H9 (cell line): ENCODE data around the gene SENP2. TPM values are rescaled to one million over a fixed set of nuclear protein-coding genes. Genes with fewer than 3 reads are reported as not detected.

Source experiments
- DNase-seq: peaks from one replicate; pipeline ENCODE4 v3.0.0-alpha.2; 2017
- H2AFZ ChIP-seq: one replicate; pipeline ENCODE4 v1.6.1; 2013; ENCODE audit warnings: mild to moderate bottlenecking, low read length, control low read depth, moderate library complexity
- H2AK5ac ChIP-seq: 2 replicates; pipeline ENCODE4 v1.6.1; 2013; ENCODE audit warnings: low read length, control low read depth, mixed read lengths; ENCODE audit not compliant: insufficient read length
- H2BK120ac ChIP-seq: one replicate; pipeline ENCODE4 v1.6.1; 2013; ENCODE audit warnings: low read depth, mild to moderate bottlenecking, low read length, control low read depth, inconsistent platforms; ENCODE audit not compliant: poor library complexity, severe bottlenecking
- H2BK12ac ChIP-seq: 2 replicates; pipeline ENCODE4 v1.6.1; 2013; ENCODE audit warnings: low read length, control low read depth, mixed read lengths, low read depth; ENCODE audit not compliant: insufficient read length
- H2BK15ac ChIP-seq: 2 replicates; pipeline ENCODE4 v1.6.1; 2013; ENCODE audit warnings: low read depth, low read length, control low read depth
- H2BK20ac ChIP-seq: one replicate; pipeline ENCODE4 v1.6.1; 2013; ENCODE audit warnings: low read depth, mild to moderate bottlenecking, low read length, control low read depth, inconsistent platforms; ENCODE audit not compliant: poor library complexity, severe bottlenecking
- H2BK5ac ChIP-seq: 2 replicates; pipeline ENCODE4 v1.6.1; 2013; ENCODE audit warnings: low read length, control low read depth, mixed read lengths; ENCODE audit not compliant: insufficient read length
- H3K14ac ChIP-seq: 2 replicates; pipeline ENCODE4 v1.6.1; 2013; ENCODE audit warnings: low read length, control low read depth; ENCODE audit not compliant: insufficient read depth
- H3K18ac ChIP-seq: 2 replicates; pipeline ENCODE4 v1.6.1; 2013; ENCODE audit warnings: low read depth, mild to moderate bottlenecking, mixed read lengths, low read length, control low read depth; ENCODE audit not compliant: insufficient read length
- H3K23ac ChIP-seq: 2 replicates; pipeline ENCODE4 v1.6.1; 2013; ENCODE audit warnings: low read length, control low read depth, mixed read lengths, low read depth; ENCODE audit not compliant: insufficient read length
- H3K23me2 ChIP-seq: 2 replicates; pipeline ENCODE4 v1.6.1; 2013; ENCODE audit warnings: low read depth, mild to moderate bottlenecking, mixed read lengths, low read length, control low read depth; ENCODE audit not compliant: insufficient read length, poor library complexity, severe bottlenecking
- H3K27ac ChIP-seq: 2 replicates; pipeline ENCODE4 v1.5.1; 2013; ENCODE audit warnings: low read length, control low read depth, mixed read lengths, low read depth; ENCODE audit not compliant: insufficient read length
- H3K27me3 ChIP-seq: 2 replicates; pipeline ENCODE4 v1.6.1; 2013; ENCODE audit warnings: low read length, control low read depth, inconsistent platforms; ENCODE audit not compliant: insufficient read depth
- H3K4ac ChIP-seq: 2 replicates; pipeline ENCODE4 v1.6.1; 2013; ENCODE audit warnings: low read depth, mild to moderate bottlenecking, control low read depth, inconsistent platforms, low read length, moderate library complexity
- H3K4me1 ChIP-seq: 2 replicates; pipeline ENCODE4 v1.6.1; 2013; ENCODE audit warnings: low read length, control low read depth, inconsistent platforms; ENCODE audit not compliant: insufficient read depth
- H3K4me2 ChIP-seq: 2 replicates; pipeline ENCODE4 v1.6.1; 2013; ENCODE audit warnings: low read length, control low read depth, mixed read lengths; ENCODE audit not compliant: insufficient read length, insufficient read depth
- H3K56ac ChIP-seq: 2 replicates; pipeline ENCODE4 v1.6.1; 2013; ENCODE audit warnings: low read depth, mild to moderate bottlenecking, mixed read lengths, low read length, control low read depth; ENCODE audit not compliant: insufficient read length
- H3K79me1 ChIP-seq: 2 replicates; pipeline ENCODE4 v1.6.1; 2013; ENCODE audit warnings: low read depth, mild to moderate bottlenecking, moderate library complexity, low read length, control low read depth, inconsistent platforms; ENCODE audit not compliant: insufficient read depth, poor library complexity, severe bottlenecking
- H3K79me2 ChIP-seq: 2 replicates; pipeline ENCODE4 v1.6.1; 2013; ENCODE audit warnings: low read length, control low read depth, inconsistent platforms; ENCODE audit not compliant: insufficient read depth
- H3K9ac ChIP-seq: 2 replicates; pipeline ENCODE4 v1.6.1; 2013; ENCODE audit warnings: low read length, control low read depth, mixed read lengths; ENCODE audit not compliant: insufficient read length; ENCODE audit errors: extremely low read depth
- H3K9me3 ChIP-seq: one replicate; pipeline ENCODE4 v1.6.1; 2013; ENCODE audit warnings: low read depth, low read length, inconsistent platforms; ENCODE audit not compliant: control insufficient read depth
- H3T11ph ChIP-seq: one replicate; pipeline ENCODE4 v1.6.1; 2013; ENCODE audit warnings: mild to moderate bottlenecking, low read length, control low read depth, inconsistent platforms
- H4K20me1 ChIP-seq: one replicate; pipeline ENCODE4 v1.6.1; 2013; ENCODE audit not compliant: control insufficient read depth, insufficient read length, insufficient read depth
- H4K5ac ChIP-seq: 2 replicates; pipeline ENCODE4 v1.6.1; 2013; ENCODE audit warnings: low read depth, mild to moderate bottlenecking, mixed read lengths, low read length, control low read depth; ENCODE audit not compliant: insufficient read length
- H4K8ac ChIP-seq: replicated peaks from 2 replicates; pipeline ENCODE4 v1.6.1; 2013; ENCODE audit warnings: low read length, control low read depth, mixed read lengths, low read depth; ENCODE audit not compliant: insufficient read length
- H4K91ac ChIP-seq: 2 replicates; pipeline ENCODE4 v1.6.1; 2013; ENCODE audit warnings: low read depth, mild to moderate bottlenecking, moderate library complexity, mixed read lengths, low read length, control low read depth; ENCODE audit not compliant: insufficient read length
- H3K27ac Mint-ChIP-seq, 3 experiments: 2 replicates in 2 of 3; 3 replicates in 1 of 3; pipeline ENCODE4 v1.8.0; 2020 to 2021; ENCODE audit warnings: mixed read lengths in 3 of 3, mild to moderate bottlenecking in 1 of 3, moderate library complexity in 1 of 3
- H3K27me3 Mint-ChIP-seq: 2 replicates; pipeline ENCODE4 v1.8.0; 2021; ENCODE audit warnings: low read depth, mild to moderate bottlenecking, moderate library complexity, mixed read lengths
- H3K36me3 Mint-ChIP-seq, 3 experiments: 2 replicates in 2 of 3; 3 replicates in 1 of 3; pipeline ENCODE4 v1.8.0; 2020 to 2021; ENCODE audit warnings: low read depth in 3 of 3, mixed read lengths in 3 of 3; ENCODE audit not compliant: insufficient read depth in 1 of 3
- H3K4me1 Mint-ChIP-seq, 2 experiments: 2 replicates each; pipeline ENCODE4 v1.8.0; 2020; ENCODE audit warnings: mixed read lengths in 2 of 2
- H3K4me3 Mint-ChIP-seq, 2 experiments: 2 replicates in 1 of 2; 3 replicates in 1 of 2; pipeline ENCODE4 v1.8.0; 2020 to 2021; ENCODE audit warnings: mild to moderate bottlenecking in 2 of 2, mixed read lengths in 2 of 2, moderate library complexity in 1 of 2
- H3K9me3 Mint-ChIP-seq, 2 experiments: 2 replicates in 1 of 2; 3 replicates in 1 of 2; pipeline ENCODE4 v1.8.0; 2020; ENCODE audit warnings: mild to moderate bottlenecking in 2 of 2, mixed read lengths in 2 of 2, moderate library complexity in 1 of 2
- CTCF ChIP-seq: fragments of 200-600 bp; sonication (generic); conservative IDR thresholded peaks from 3 replicates; pipeline ENCODE4 v1.8.0; 2021; ENCODE audit warnings: antibody characterized with exemption, mild to moderate bottlenecking
- WGBS: extraction: QIAGEN DNeasy Blood & Tissue Kit; methylation state at CpG from one replicate; pipeline ENCODE4 v1.1.7; 2013; ENCODE audit warnings: missing lambda C conversion rate, low lambda C conversion rate, mixed read lengths; ENCODE audit not compliant: insufficient read length; ENCODE audit errors: extremely low coverage; 5-methylcytosine and 5-hydroxymethylcytosine counted together
- total RNA-seq: library from RNA; stranded (reverse); gene quantifications from 2 replicates; pipeline ENCODE4 v1.2.1, GENCODE V29; 2021

Gene SENP2
- total RNA-seq, 1 experiment from 2014 or later = 90.1 TPM

GRCh38 chr3:185647134-185647879, 61.2 kb downstream of the SENP2 start:
- no peak overlapping the region for H3K27ac ChIP-seq
- H3K4me1 Mint-ChIP-seq = peaks cover 28 to 41% of the 10 kb centered on the region in 2 experiments
- no peaks in the 10 kb centered on the region for H3K79me2 ChIP-seq
- no peak overlapping the region for H2AFZ ChIP-seq
- no peak for DNase-seq
- no peaks in the 10 kb centered on the region for H4K20me1 ChIP-seq
- no peak overlapping the region for H3K23ac ChIP-seq
- no peak overlapping the region for H3K56ac ChIP-seq
- no peak overlapping the region for H2AK5ac ChIP-seq
- no peak overlapping the region for H3K4ac ChIP-seq
- H3K27me3 ChIP-seq = no peaks in the 10 kb centered on the region
- no peak overlapping the region for H3K4me2 ChIP-seq
- TF ChIP-seq CTCF = no peak
- no peaks in the 10 kb centered on the region for H3K9me3 ChIP-seq
- peaks cover 49 to 80% (median 79%) of the 10 kb centered on the region in 3 experiments for H3K36me3 Mint-ChIP-seq
- H2BK5ac ChIP-seq = no peak overlapping the region
- no peak overlapping the region for H2BK120ac ChIP-seq
- H3K14ac ChIP-seq = no peak overlapping the region
- no peak overlapping the region for H2BK15ac ChIP-seq
- H3K27ac Mint-ChIP-seq = peak overlapping the region in 2 of 3 experiments; percentile 89; a peak in 4 of 7 replicates
- H4K5ac ChIP-seq = no peak overlapping the region
- H3K9me3 Mint-ChIP-seq = no peaks in the 10 kb centered on the region
- peaks cover 3% of the 10 kb centered on the region; the same call in 1 of the 2 replicates for H3K27me3 Mint-ChIP-seq
- H3K4me1 ChIP-seq = peaks cover 7% of the 10 kb centered on the region; the same call in 1 of the 2 replicates
- no peak overlapping the region for H4K8ac ChIP-seq
- no CpG with 5 or more reads among the region's 19 CpGs for WGBS
- H3T11ph ChIP-seq = no peak overlapping the region
- no peak overlapping the region for H4K91ac ChIP-seq
- no peaks in the 10 kb centered on the region for H3K79me1 ChIP-seq
- no peak overlapping the region for H3K9ac ChIP-seq
- H2BK12ac ChIP-seq = no peak overlapping the region
- H3K23me2 ChIP-seq = no peaks in the 10 kb centered on the region
- H3K18ac ChIP-seq = no peak overlapping the region
- no peak overlapping the region for H2BK20ac ChIP-seq
- H3K4me3 Mint-ChIP-seq = peak overlapping the region in 1 of 2 experiments; percentile 41; a peak in 2 of 5 replicates
